ENCODE results near the gene FKBP1C. TPM values are rescaled to one million over a fixed set of nuclear protein-coding genes. Genes with fewer than 3 reads are reported as not detected.

FKBP1C gene
- total and polyA plus RNA-seq, 2 experiments from 2014 or later = 0.35 to 0.91 TPM

GRCh38 chr6:63261820-63262219 is 50.6 kb downstream of the FKBP1C start:
- no peak overlapping the region for H3K4me3 ChIP-seq
- H3K27me3 Mint-ChIP-seq (ENCODE audit: insufficient read depth, low read depth, poor library complexity) = no peaks in the 10 kb centered on the region
- no peaks in the 10 kb centered on the region for H3F3A ChIP-seq (replicated peaks; ENCODE audit: low read depth)
- H3K36me3 ChIP-seq (ENCODE audit: insufficient read depth) = no peaks in the 10 kb centered on the region
- no peaks in the 10 kb centered on the region for H4K20me1 ChIP-seq (replicated peaks; ENCODE audit: insufficient read depth)
- no peak overlapping the region for H3K27ac Mint-ChIP-seq
- H3K27ac ChIP-seq (ENCODE audit: low read depth) = no peak overlapping the region
- H3K9me3 Mint-ChIP-seq = peaks cover 9% of the 10 kb centered on the region; the same call in 2 of the 3 replicates
- no peak for DNase-seq (ENCODE audit: low spot score)
- H3K79me2 ChIP-seq (replicated peaks; ENCODE audit: insufficient read depth) = no peaks in the 10 kb centered on the region
- no peak overlapping the region for H2AFZ ChIP-seq
- H3K27me3 ChIP-seq (ENCODE audit: insufficient read depth) = no peaks in the 10 kb centered on the region
- H3K4me3 Mint-ChIP-seq = no peak overlapping the region
- H3K4me2 ChIP-seq = no peak overlapping the region
- no peak for TF ChIP-seq POLR2AphosphoS5 (IDR thresholded peaks at IDR 0.05; ENCODE audit: low read depth)
- TF ChIP-seq, protein P1, sequence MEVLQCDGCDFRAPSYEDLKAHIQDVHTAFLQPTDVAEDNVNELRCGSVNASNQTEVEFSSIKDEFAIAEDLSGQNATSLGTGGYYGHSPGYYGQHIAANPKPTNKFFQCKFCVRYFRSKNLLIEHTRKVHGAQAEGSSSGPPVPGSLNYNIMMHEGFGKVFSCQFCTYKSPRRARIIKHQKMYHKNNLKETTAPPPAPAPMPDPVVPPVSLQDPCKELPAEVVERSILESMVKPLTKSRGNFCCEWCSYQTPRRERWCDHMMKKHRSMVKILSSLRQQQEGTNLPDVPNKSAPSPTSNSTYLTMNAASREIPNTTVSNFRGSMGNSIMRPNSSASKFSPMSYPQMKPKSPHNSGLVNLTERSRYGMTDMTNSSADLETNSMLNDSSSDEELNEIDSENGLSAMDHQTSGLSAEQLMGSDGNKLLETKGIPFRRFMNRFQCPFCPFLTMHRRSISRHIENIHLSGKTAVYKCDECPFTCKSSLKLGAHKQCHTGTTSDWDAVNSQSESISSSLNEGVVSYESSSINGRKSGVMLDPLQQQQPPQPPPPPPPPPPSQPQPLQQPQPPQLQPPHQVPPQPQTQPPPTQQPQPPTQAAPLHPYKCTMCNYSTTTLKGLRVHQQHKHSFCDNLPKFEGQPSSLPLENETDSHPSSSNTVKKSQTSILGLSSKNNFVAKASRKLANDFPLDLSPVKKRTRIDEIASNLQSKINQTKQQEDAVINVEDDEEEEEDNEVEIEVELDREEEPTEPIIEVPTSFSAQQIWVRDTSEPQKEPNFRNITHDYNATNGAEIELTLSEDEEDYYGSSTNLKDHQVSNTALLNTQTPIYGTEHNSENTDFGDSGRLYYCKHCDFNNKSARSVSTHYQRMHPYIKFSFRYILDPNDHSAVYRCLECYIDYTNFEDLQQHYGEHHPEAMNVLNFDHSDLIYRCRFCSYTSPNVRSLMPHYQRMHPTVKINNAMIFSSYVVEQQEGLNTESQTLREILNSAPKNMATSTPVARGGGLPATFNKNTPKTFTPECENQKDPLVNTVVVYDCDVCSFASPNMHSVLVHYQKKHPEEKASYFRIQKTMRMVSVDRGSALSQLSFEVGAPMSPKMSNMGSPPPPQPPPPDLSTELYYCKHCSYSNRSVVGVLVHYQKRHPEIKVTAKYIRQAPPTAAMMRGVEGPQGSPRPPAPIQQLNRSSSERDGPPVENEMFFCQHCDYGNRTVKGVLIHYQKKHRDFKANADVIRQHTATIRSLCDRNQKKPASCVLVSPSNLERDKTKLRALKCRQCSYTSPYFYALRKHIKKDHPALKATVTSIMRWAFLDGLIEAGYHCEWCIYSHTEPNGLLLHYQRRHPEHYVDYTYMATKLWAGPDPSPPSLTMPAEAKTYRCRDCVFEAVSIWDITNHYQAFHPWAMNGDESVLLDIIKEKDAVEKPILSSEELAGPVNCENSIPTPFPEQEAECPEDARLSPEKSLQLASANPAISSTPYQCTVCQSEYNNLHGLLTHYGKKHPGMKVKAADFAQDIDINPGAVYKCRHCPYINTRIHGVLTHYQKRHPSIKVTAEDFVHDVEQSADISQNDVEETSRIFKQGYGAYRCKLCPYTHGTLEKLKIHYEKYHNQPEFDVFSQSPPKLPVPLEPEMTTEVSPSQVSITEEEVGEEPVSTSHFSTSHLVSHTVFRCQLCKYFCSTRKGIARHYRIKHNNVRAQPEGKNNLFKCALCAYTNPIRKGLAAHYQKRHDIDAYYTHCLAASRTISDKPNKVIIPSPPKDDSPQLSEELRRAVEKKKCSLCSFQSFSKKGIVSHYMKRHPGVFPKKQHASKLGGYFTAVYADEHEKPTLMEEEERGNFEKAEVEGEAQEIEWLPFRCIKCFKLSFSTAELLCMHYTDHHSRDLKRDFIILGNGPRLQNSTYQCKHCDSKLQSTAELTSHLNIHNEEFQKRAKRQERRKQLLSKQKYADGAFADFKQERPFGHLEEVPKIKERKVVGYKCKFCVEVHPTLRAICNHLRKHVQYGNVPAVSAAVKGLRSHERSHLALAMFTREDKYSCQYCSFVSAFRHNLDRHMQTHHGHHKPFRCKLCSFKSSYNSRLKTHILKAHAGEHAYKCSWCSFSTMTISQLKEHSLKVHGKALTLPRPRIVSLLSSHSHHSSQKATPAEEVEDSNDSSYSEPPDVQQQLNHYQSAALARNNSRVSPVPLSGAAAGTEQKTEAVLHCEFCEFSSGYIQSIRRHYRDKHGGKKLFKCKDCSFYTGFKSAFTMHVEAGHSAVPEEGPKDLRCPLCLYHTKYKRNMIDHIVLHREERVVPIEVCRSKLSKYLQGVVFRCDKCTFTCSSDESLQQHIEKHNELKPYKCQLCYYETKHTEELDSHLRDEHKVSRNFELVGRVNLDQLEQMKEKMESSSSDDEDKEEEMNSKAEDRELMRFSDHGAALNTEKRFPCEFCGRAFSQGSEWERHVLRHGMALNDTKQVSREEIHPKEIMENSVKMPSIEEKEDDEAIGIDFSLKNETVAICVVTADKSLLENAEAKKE (CRISPR knock-in tag; IDR thresholded peaks at IDR 0.05) = no peak
- H3K4me1 ChIP-seq (ENCODE audit: insufficient read depth) = no peaks in the 10 kb centered on the region
- no peaks in the 10 kb centered on the region for H3K36me3 Mint-ChIP-seq (ENCODE audit: low read depth)
- no peak for ATAC-seq
- no peaks in the 10 kb centered on the region for H3K9me2 ChIP-seq (ENCODE audit: insufficient read depth)
- peaks cover 10% of the 10 kb centered on the region; the same call in 2 of the 3 replicates for H3K4me1 Mint-ChIP-seq

Small RNAs within 50 kb of the gene (small RNA-seq; reads per million reads assigned to genes)
- not detected for gene SPTLC1P3 (ENCODE audit: low replicate concordance)

Other genes starting within 250 kb of the FKBP1C start
- gene LGSN, start 108.5 kb downstream of the FKBP1C start, total RNA-seq (2014; rRNA removed; shearing (Covaris generic)) = 0.45 TPM in 1 of 2 replicates, not detected in the other
- 0.15 TPM in 1 of 2 replicates, not detected in the other for gene LGSN, start 108.5 kb downstream of the FKBP1C start, polyA plus RNA-seq (2016; fragmentation: Nextera tagmentation; extraction: Ambion mirVana)